ENCODE results near the gene L3MBTL2. TPM values are rescaled to one million over a fixed set of nuclear protein-coding genes. Genes with fewer than 3 reads are reported as not detected.

The L3MBTL2 gene
- total RNA-seq: 16.1 and 21.5 TPM in 2 replicates

- TF ChIP-seq, protein P1, sequence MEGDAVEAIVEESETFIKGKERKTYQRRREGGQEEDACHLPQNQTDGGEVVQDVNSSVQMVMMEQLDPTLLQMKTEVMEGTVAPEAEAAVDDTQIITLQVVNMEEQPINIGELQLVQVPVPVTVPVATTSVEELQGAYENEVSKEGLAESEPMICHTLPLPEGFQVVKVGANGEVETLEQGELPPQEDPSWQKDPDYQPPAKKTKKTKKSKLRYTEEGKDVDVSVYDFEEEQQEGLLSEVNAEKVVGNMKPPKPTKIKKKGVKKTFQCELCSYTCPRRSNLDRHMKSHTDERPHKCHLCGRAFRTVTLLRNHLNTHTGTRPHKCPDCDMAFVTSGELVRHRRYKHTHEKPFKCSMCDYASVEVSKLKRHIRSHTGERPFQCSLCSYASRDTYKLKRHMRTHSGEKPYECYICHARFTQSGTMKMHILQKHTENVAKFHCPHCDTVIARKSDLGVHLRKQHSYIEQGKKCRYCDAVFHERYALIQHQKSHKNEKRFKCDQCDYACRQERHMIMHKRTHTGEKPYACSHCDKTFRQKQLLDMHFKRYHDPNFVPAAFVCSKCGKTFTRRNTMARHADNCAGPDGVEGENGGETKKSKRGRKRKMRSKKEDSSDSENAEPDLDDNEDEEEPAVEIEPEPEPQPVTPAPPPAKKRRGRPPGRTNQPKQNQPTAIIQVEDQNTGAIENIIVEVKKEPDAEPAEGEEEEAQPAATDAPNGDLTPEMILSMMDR (conservative IDR thresholded peaks at IDR 0.05; ENCODE audit: low read depth, low read length): no peak
- peak; percentile 52 for DNase-seq (ENCODE audit: low read depth)
Measured at GRCh38 chr22:41204992-41205900, at the start of gene L3MBTL2. Gene L3MBTL2 (plus strand): TSS chr22:41205312. CDS start chr22:41205363, 51 bp downstream.

DNA sequence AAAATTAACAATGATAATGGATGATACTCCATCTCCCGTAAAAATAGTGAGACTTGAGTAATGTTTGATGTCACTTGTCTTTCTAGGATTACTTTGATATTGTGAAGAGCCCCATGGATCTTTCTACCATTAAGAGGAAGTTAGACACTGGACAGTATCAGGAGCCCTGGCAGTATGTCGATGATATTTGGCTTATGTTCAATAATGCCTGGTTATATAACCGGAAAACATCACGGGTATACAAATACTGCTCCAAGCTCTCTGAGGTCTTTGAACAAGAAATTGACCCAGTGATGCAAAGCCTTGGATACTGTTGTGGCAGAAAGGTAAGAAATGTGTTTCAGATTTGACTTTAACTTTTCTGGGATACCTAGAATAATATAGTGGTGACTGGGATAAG lies 48.0 kb upstream of the L3MBTL2 start:
- DNase-seq (ENCODE audit: low read depth): no peak
- TF ChIP-seq, protein P1 (conservative IDR thresholded peaks at IDR 0.05; ENCODE audit: low read depth, low read length): no peak
- H3K4me3 ChIP-seq (ENCODE audit: low read depth, low read length): no peak overlapping the region

More at GRCh38 chr22:41204992-41205900, at the start of gene L3MBTL2:
- peak within 1 kb of the TSS; percentile 98 for H3K4me3 ChIP-seq (ENCODE audit: low read depth, low read length)

DNA sequence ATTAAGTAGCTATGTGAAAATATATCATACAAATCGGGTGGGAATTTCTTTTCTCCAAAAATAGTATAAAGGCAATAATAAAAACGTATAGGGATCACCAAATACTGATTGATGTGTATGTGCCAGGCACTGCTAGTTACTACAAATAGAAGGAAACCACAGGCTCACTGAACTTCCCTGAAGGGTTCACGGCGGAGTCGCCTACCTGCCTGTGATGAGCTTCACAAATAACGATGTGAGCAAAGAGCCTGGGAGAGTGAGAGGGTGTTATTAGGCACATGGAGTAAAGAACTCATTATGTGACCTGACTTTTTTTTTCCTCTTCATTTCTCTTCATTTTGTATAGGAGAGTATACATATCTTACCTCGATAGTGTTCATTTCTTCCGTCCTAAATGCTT lies 36.0 kb upstream of the L3MBTL2 start:
- DNase-seq (ENCODE audit: low read depth): no peak
- TF ChIP-seq, protein P1 (conservative IDR thresholded peaks at IDR 0.05; ENCODE audit: low read depth, low read length): no peak
- H3K4me3 ChIP-seq (ENCODE audit: low read depth, low read length): no peak overlapping the region

DNA sequence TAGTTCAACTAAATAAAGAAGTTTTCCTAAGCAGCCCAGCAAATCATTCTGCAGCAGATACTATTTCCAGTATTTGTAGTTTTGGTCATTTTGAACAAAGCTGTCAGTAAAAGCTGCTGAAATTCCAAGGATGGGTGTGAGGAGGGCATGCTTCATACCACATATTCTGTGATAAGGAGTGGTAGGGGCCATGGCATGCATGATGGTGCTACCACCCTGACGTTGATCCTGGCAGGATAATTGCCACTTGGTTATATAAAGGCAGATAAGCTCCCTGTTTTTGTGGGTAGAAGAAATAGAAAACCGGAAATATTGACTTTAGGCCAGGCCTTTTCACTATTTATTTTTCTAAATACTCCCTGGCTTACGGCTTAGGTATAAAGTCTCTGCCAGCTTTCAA lies 33.1 kb upstream of the L3MBTL2 start:
- TF ChIP-seq, protein P1 (conservative IDR thresholded peaks at IDR 0.05; ENCODE audit: low read depth, low read length): no peak
- no peak overlapping the region for H3K4me3 ChIP-seq (ENCODE audit: low read depth, low read length)
- DNase-seq (ENCODE audit: low read depth): no peak

DNA sequence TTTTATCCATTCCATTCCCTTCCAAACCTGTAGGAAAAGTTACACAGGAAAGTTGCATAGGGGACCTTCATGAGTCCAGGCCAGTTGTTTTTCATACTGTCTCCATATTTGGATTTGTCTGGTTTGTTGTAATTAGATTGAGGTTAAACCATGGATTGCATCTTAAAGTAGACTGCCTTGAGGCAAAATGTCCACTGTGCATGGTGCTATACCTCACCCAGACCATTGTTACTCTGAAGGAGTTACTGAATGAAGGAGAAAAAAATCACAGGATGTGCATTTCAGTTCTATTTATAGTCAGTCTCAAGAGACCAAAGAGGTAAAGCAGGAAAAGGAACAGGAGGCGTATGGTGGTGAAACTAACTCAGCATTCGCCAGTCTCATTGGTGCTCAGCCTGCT lies 29.6 kb upstream of the L3MBTL2 start:
- DNase-seq (ENCODE audit: low read depth): no peak
- no peak overlapping the region for H3K4me3 ChIP-seq (ENCODE audit: low read depth, low read length)
- TF ChIP-seq, protein P1 (conservative IDR thresholded peaks at IDR 0.05; ENCODE audit: low read depth, low read length): no peak

GRCh38 chr22:41177040-41177621 lies 28.0 kb upstream of the L3MBTL2 start:
- H3K4me3 ChIP-seq (ENCODE audit: low read depth, low read length): no peak overlapping the region
- TF ChIP-seq, protein P1 (conservative IDR thresholded peaks at IDR 0.05; ENCODE audit: low read depth, low read length): no peak
- no peak for DNase-seq (ENCODE audit: low read depth)

All from epithelial cell of proximal tubule (primary cell).